Measurements from ENCODE around the gene OR6A2. TPM values are rescaled to one million over a fixed set of nuclear protein-coding genes. Genes with fewer than 3 reads are reported as not detected.

The OR6A2 gene
- total RNA-seq, result under 1 TPM in 1 of 2 donors, not detected in 1; 0.35 TPM

- Histone ChIP-seq H3K9me3 (no peaks in the 10 kb centered on the region), H3K4me1 (ENCODE audit: control insufficient read depth in 1 of 2, low read depth in 2 of 2) (no peaks in the 10 kb centered on the region), H3K4me3 (no peak within 1 kb of the TSS), H3K36me3 (no peaks in the 10 kb centered on the region), H3K27me3 (replicated peaks; ENCODE audit: insufficient read depth) (no peaks in the 10 kb centered on the region), H3K27ac (no peak within 1 kb of the TSS)
- ATAC-seq (ENCODE audit: insufficient number of reproducible peaks, low FRiP score, low read depth) (no peak), DNase-seq (ENCODE audit: low spot score) (no peak)
- TF ChIP-seq, protein P1, sequence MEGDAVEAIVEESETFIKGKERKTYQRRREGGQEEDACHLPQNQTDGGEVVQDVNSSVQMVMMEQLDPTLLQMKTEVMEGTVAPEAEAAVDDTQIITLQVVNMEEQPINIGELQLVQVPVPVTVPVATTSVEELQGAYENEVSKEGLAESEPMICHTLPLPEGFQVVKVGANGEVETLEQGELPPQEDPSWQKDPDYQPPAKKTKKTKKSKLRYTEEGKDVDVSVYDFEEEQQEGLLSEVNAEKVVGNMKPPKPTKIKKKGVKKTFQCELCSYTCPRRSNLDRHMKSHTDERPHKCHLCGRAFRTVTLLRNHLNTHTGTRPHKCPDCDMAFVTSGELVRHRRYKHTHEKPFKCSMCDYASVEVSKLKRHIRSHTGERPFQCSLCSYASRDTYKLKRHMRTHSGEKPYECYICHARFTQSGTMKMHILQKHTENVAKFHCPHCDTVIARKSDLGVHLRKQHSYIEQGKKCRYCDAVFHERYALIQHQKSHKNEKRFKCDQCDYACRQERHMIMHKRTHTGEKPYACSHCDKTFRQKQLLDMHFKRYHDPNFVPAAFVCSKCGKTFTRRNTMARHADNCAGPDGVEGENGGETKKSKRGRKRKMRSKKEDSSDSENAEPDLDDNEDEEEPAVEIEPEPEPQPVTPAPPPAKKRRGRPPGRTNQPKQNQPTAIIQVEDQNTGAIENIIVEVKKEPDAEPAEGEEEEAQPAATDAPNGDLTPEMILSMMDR (IDR thresholded peaks at IDR 0.05), result no peak
Measured at GRCh38 chr11:6799402-6799801, at the start of gene OR6A2. Gene OR6A2, minus strand, starts transcription at chr11:6799689. Its CDS starts 3,981 bp downstream, at chr11:6795708.

DNA sequence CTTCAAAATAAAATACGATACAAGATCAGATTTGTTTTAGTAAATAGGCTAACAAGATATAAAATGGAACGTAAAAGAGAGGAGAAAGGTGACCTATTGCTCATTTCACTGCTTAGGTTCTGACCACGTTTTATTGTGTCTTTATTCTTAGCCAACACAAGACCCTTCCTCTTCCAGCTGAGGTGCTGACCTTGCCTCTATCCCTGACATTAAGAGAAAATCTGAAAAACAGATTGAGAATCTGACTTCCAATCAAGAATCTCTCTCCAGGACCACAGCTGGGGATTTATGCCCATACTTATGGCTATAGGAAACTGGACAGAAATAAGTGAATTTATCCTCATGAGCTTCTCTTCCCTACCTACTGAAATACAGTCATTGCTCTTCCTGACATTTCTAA is 45.9 kb upstream of the OR6A2 start, which contains the start of gene OR10A5:
Gene OR10A5, plus strand, starts transcription at position 301 of the 400 bp plus-strand sequence. Its CDS starts 0 bp downstream, at position 301.
- no peaks in the 10 kb centered on the region for H3K27me3 ChIP-seq (replicated peaks; ENCODE audit: insufficient read depth)
- H3K9me3 ChIP-seq, result no peaks in the 10 kb centered on the region
- H3K27ac ChIP-seq, result no peak within 1 kb of the TSS
- no peak for ATAC-seq (ENCODE audit: insufficient number of reproducible peaks, low FRiP score, low read depth)
- DNase-seq (ENCODE audit: low spot score), result no peak
- TF ChIP-seq, protein P1 (IDR thresholded peaks at IDR 0.05), result no peak
- no peak within 1 kb of the TSS for H3K4me3 ChIP-seq
- no peaks in the 10 kb centered on the region for H3K4me1 ChIP-seq (ENCODE audit: control insufficient read depth in 1 of 2, low read depth in 2 of 2)
- H3K36me3 ChIP-seq, result no peaks in the 10 kb centered on the region

DNA sequence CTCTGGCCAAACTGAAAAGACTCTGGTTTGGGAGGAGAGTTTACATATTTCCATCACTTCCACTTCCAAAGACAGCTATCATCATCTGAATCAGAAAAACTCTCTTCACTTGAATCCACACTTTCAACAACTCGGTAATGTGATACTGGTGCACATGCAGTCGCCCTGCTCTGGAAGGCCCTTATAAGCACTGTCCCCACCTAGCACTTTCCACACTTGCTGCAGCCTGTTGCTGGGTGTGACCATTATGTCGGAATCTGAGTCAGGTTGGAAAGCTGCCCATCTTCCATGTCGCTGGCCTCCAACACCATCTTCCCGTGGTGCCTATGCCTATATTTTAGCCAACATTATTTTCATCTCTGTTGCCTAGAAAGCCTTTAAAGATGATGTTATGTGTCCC is 44.9 kb upstream of the OR6A2 start:
- no peak overlapping the region for H3K27ac ChIP-seq
- no peaks in the 10 kb centered on the region for H3K36me3 ChIP-seq
- no peaks in the 10 kb centered on the region for H3K4me1 ChIP-seq (ENCODE audit: control insufficient read depth in 1 of 2, low read depth in 2 of 2)
- H3K9me3 ChIP-seq, result no peaks in the 10 kb centered on the region
- H3K27me3 ChIP-seq (replicated peaks; ENCODE audit: insufficient read depth), result no peaks in the 10 kb centered on the region
- ATAC-seq (ENCODE audit: insufficient number of reproducible peaks, low FRiP score, low read depth), result no peak
- no peak for DNase-seq (ENCODE audit: low spot score)
- H3K4me3 ChIP-seq, result no peak overlapping the region
- TF ChIP-seq, protein P1 (IDR thresholded peaks at IDR 0.05), result no peak

- no peak for ATAC-seq (ENCODE audit: insufficient number of reproducible peaks, low FRiP score, low read depth)
- Histone ChIP-seq H3K4me1 (ENCODE audit: control insufficient read depth in 1 of 2, low read depth in 2 of 2) (no peaks in the 10 kb centered on the region), H3K27ac (no peak overlapping the region), H3K27me3 (replicated peaks; ENCODE audit: insufficient read depth) (no peaks in the 10 kb centered on the region), H3K36me3 (no peaks in the 10 kb centered on the region), H3K4me3 (no peak overlapping the region), H3K9me3 (no peaks in the 10 kb centered on the region)
- TF ChIP-seq, protein P1 (IDR thresholded peaks at IDR 0.05), result no peak
- DNase-seq (ENCODE audit: low spot score), result no peak
Measured at GRCh38 chr11:6843670-6844069, 44.2 kb upstream of the OR6A2 start.

DNA sequence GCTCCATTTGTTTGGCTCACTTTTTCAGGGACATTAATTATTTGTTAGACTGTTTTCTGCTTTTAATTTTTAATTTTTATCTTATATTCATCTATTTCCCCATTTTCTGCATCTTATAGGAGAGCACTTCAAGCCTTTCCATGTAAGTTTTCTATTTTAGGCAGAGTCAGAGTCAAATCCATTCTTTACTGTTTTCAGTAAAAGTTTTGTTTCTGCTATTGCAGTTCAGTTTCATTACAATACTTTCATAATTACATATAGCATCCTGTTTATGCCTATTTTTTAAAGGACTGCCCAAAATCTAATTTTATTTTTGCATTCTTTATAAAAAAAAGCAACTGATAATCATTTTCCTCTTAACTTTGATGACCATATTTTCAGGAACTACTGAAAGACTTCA is 42.2 kb upstream of the OR6A2 start:
- Histone ChIP-seq H3K4me1 (ENCODE audit: control insufficient read depth in 1 of 2, low read depth in 2 of 2) (no peaks in the 10 kb centered on the region), H3K36me3 (no peaks in the 10 kb centered on the region), H3K27me3 (replicated peaks; ENCODE audit: insufficient read depth) (no peaks in the 10 kb centered on the region), H3K4me3 (no peak overlapping the region), H3K27ac (no peak overlapping the region), H3K9me3 (no peaks in the 10 kb centered on the region)
- no peak for DNase-seq (ENCODE audit: low spot score)
- TF ChIP-seq, protein P1 (IDR thresholded peaks at IDR 0.05), result no peak
- no peak for ATAC-seq (ENCODE audit: insufficient number of reproducible peaks, low FRiP score, low read depth)

Measured in thoracic aorta (tissue), 2 donors.